DOHH2 (cell line): ENCODE data around the gene LURAP1L.

Source experiments
- H3F3A ChIP-seq: fragments of 200-600 bp; sonication (generic), shearing (Covaris generic); 2 replicates; pipeline ENCODE4 v1.6.0; 2016; ENCODE audit warnings: antibody characterized with exemption, mild to moderate bottlenecking; ENCODE audit not compliant: control insufficient read depth, insufficient read depth
- H3K27ac ChIP-seq: fragments of 200-600 bp; sonication (generic); 2 replicates; pipeline ENCODE4 v1.5.1; 2014; ENCODE audit warnings: low read depth, mild to moderate bottlenecking, low read length, moderate library complexity
- H3K27me3 ChIP-seq: fragments of 200-600 bp; sonication (generic); 2 replicates; pipeline ENCODE4 v1.6.1; 2014; ENCODE audit warnings: mild to moderate bottlenecking, low read length, mixed read lengths; ENCODE audit not compliant: control insufficient read depth
- H3K36me3 ChIP-seq: fragments of 200-600 bp; sonication (generic); 2 replicates; pipeline ENCODE4 v1.6.1; 2014; ENCODE audit warnings: mild to moderate bottlenecking, low read length, moderate library complexity, mixed read lengths; ENCODE audit not compliant: control insufficient read depth
- H3K4me1 ChIP-seq: fragments of 200-600 bp; sonication (generic); 2 replicates; pipeline ENCODE4 v1.6.1; 2014; ENCODE audit warnings: mild to moderate bottlenecking, low read length, mixed read lengths; ENCODE audit not compliant: control insufficient read depth
- H3K4me2 ChIP-seq: fragments of 200-600 bp; sonication (generic); 2 replicates; pipeline ENCODE4 v1.6.0; 2014; ENCODE audit warnings: mild to moderate bottlenecking, low read length, moderate library complexity
- H3K4me3 ChIP-seq: fragments of 200-600 bp; sonication (generic); 2 replicates; pipeline ENCODE4 v1.5.1; 2014; ENCODE audit warnings: mild to moderate bottlenecking, low read length, mixed read lengths
- H3K79me2 ChIP-seq: fragments of 200-600 bp; sonication (generic); 2 replicates; pipeline ENCODE4 v1.6.1; 2014; ENCODE audit warnings: mild to moderate bottlenecking, low read length, mixed read lengths; ENCODE audit not compliant: control insufficient read depth
- H3K9me2 ChIP-seq: fragments of 200-600 bp; sonication (generic); replicated peaks from 2 replicates; pipeline ENCODE4 v1.6.1; 2014; ENCODE audit warnings: mild to moderate bottlenecking, low read length, mixed read lengths; ENCODE audit not compliant: control insufficient read depth
- H3K9me3 ChIP-seq: fragments of 200-600 bp; sonication (generic); 2 replicates; pipeline ENCODE4 v1.6.1; 2014; ENCODE audit warnings: antibody characterized with exemption, low read length, mixed read lengths; ENCODE audit not compliant: control insufficient read depth, insufficient read depth
- H4K20me1 ChIP-seq: fragments of 200-600 bp; sonication (generic); 2 replicates; pipeline ENCODE4 v1.6.0; 2014; ENCODE audit warnings: low read depth, mild to moderate bottlenecking, antibody characterized with exemption, low read length, moderate library complexity; ENCODE audit not compliant: control insufficient read depth, insufficient read depth
- EZH2phosphoT487 ChIP-seq: fragments of 200-600 bp; sonication (generic); IDR thresholded peaks from 2 replicates; pipeline ENCODE4 v1.6.1; 2017; ENCODE audit warnings: borderline replicate concordance, mild to moderate bottlenecking, antibody characterized with exemption, low read length, moderate library complexity, mixed read lengths
- TF ChIP-seq, protein P1 (sequence below): fragments of 200-600 bp; sonication (generic); IDR thresholded peaks from one replicate; pipeline ENCODE4 v1.5.1; 2014; ENCODE audit warnings: antibody characterized with exemption, mild to moderate bottlenecking, low read depth, low read length; ENCODE audit not compliant: poor library complexity, severe bottlenecking

Gene LURAP1L

GRCh38 chr9:12853051-12853450, 78.2 kb downstream of the LURAP1L start:
- H3K27ac ChIP-seq: no peak overlapping the region
- H3K9me2 ChIP-seq: no peaks in the 10 kb centered on the region
- no peaks in the 10 kb centered on the region for H3K4me1 ChIP-seq
- H3F3A ChIP-seq: no peaks in the 10 kb centered on the region
- H3K36me3 ChIP-seq: no peaks in the 10 kb centered on the region
- H3K4me2 ChIP-seq: no peak overlapping the region
- no peak overlapping the region for H3K4me3 ChIP-seq
- no peaks in the 10 kb centered on the region for H4K20me1 ChIP-seq
- H3K79me2 ChIP-seq: no peaks in the 10 kb centered on the region
- H3K27me3 ChIP-seq: no peaks in the 10 kb centered on the region
- no peak for TF ChIP-seq EZH2phosphoT487
- TF ChIP-seq, protein P1, sequence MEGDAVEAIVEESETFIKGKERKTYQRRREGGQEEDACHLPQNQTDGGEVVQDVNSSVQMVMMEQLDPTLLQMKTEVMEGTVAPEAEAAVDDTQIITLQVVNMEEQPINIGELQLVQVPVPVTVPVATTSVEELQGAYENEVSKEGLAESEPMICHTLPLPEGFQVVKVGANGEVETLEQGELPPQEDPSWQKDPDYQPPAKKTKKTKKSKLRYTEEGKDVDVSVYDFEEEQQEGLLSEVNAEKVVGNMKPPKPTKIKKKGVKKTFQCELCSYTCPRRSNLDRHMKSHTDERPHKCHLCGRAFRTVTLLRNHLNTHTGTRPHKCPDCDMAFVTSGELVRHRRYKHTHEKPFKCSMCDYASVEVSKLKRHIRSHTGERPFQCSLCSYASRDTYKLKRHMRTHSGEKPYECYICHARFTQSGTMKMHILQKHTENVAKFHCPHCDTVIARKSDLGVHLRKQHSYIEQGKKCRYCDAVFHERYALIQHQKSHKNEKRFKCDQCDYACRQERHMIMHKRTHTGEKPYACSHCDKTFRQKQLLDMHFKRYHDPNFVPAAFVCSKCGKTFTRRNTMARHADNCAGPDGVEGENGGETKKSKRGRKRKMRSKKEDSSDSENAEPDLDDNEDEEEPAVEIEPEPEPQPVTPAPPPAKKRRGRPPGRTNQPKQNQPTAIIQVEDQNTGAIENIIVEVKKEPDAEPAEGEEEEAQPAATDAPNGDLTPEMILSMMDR: no peak
- H3K9me3 ChIP-seq: no peaks in the 10 kb centered on the region

- Histone ChIP-seq H3K36me3 (no peaks in the 10 kb centered on the region), H3K27ac (no peak overlapping the region), H3K9me2 (no peaks in the 10 kb centered on the region), H3K4me3 (no peak overlapping the region), H3K4me2 (no peak overlapping the region), H3F3A (no peaks in the 10 kb centered on the region), H4K20me1 (no peaks in the 10 kb centered on the region), H3K27me3 (no peaks in the 10 kb centered on the region), H3K79me2 (no peaks in the 10 kb centered on the region), H3K9me3 (no peaks in the 10 kb centered on the region), H3K4me1 (no peaks in the 10 kb centered on the region)
- no peak for TF ChIP-seq EZH2phosphoT487
These were observed 79.4 kb downstream of the LURAP1L start for GRCh38 chr9:12854221-12854620.

- no peak overlapping the region for H3K4me2 ChIP-seq
- H3K27me3 ChIP-seq: no peaks in the 10 kb centered on the region
- no peak overlapping the region for H3K4me3 ChIP-seq
- H3K9me2 ChIP-seq: no peaks in the 10 kb centered on the region
- no peaks in the 10 kb centered on the region for H3K79me2 ChIP-seq
- no peak overlapping the region for H3K27ac ChIP-seq
- TF ChIP-seq EZH2phosphoT487: no peak
- TF ChIP-seq, protein P1: no peak
- no peaks in the 10 kb centered on the region for H3K36me3 ChIP-seq
- H3F3A ChIP-seq: no peaks in the 10 kb centered on the region
- H3K4me1 ChIP-seq: no peaks in the 10 kb centered on the region
- H4K20me1 ChIP-seq: no peaks in the 10 kb centered on the region
- no peaks in the 10 kb centered on the region for H3K9me3 ChIP-seq
These were observed 80.2 kb downstream of the LURAP1L start for GRCh38 chr9:12855066-12855465.

- H3K9me2 ChIP-seq: no peaks in the 10 kb centered on the region
- no peak overlapping the region for H3K4me3 ChIP-seq
- H3K79me2 ChIP-seq: no peaks in the 10 kb centered on the region
- H3K4me1 ChIP-seq: no peaks in the 10 kb centered on the region
- no peaks in the 10 kb centered on the region for H3K9me3 ChIP-seq
- H3K4me2 ChIP-seq: no peak overlapping the region
- H3K27me3 ChIP-seq: no peaks in the 10 kb centered on the region
- H3K27ac ChIP-seq: no peak overlapping the region
- no peaks in the 10 kb centered on the region for H4K20me1 ChIP-seq
- TF ChIP-seq EZH2phosphoT487: no peak
- TF ChIP-seq, protein P1: no peak
- no peaks in the 10 kb centered on the region for H3F3A ChIP-seq
- H3K36me3 ChIP-seq: no peaks in the 10 kb centered on the region
These were observed 81.8 kb downstream of the LURAP1L start for GRCh38 chr9:12856603-12857002.
